IMR-90 (cell line): Measurements from ENCODE around the gene ADAM17. TPM values are rescaled to one million over a fixed set of nuclear protein-coding genes. Genes with fewer than 3 reads are reported as not detected.

Experiments used
- ATAC-seq: fragments of 200-7000 bp; cut with Tn5 transposase; 2 replicates; pipeline ENCODE4 v1.9.1; 2020; ENCODE audit warnings: low read depth, mild to moderate bottlenecking, moderate library complexity
- BruUV-seq: library from RNA; stranded (reverse); fragments of 400-500 nt; replicated peaks from 2 replicates; lab custom pipeline; 2021; lab: Mats Ljungman, UMichigan
- CTCF ChIA-PET: fragments of 300-600 bp; formaldehyde crosslinking; extraction: SDS; loops from one replicate; lab custom pipeline; 2021; ENCODE audit warnings: antibody characterized with exemption; lab: Yijun Ruan, JAX
- POLR2A ChIA-PET: fragments of 300-600 bp; sonication (Branson Sonifier 250); formaldehyde crosslinking; loops from one replicate; lab custom pipeline; 2022; ENCODE audit warnings: antibody characterized with exemption; ENCODE audit not compliant: unreplicated experiment; lab: Charles Lee
- DNase-seq: peaks from one replicate; pipeline ENCODE4 v3.0.0; 2013
- H2AFZ ChIP-seq: replicated peaks from 2 replicates; pipeline ENCODE3; 2013; ENCODE audit warnings: low read length, mild to moderate bottlenecking; ENCODE audit not compliant: poor library complexity
- H2AK5ac ChIP-seq: 2 replicates; pipeline ENCODE4 v1.6.1; 2013; ENCODE audit warnings: low read depth, low read length, inconsistent platforms
- H2AK9ac ChIP-seq: replicated peaks from 2 replicates; pipeline ENCODE3; 2013; ENCODE audit warnings: mild to moderate bottlenecking, low read depth, low read length, moderate library complexity; ENCODE audit not compliant: poor library complexity
- H2BK120ac ChIP-seq: 2 replicates; pipeline ENCODE4 v1.6.1; 2013; ENCODE audit warnings: low read depth, low read length, inconsistent platforms
- H2BK15ac ChIP-seq: 3 replicates; pipeline ENCODE4 v1.6.1; 2013; ENCODE audit warnings: low read depth, low read length, inconsistent platforms
- H2BK20ac ChIP-seq: 2 replicates; pipeline ENCODE4 v1.6.1; 2013; ENCODE audit warnings: low read depth, mild to moderate bottlenecking, inconsistent platforms, low read length, moderate library complexity
- H2BK5ac ChIP-seq: 2 replicates; pipeline ENCODE4 v1.6.1; 2013; ENCODE audit warnings: mild to moderate bottlenecking, low read depth, low read length, inconsistent platforms; ENCODE audit not compliant: poor library complexity, severe bottlenecking
- H3K14ac ChIP-seq: replicated peaks from 2 replicates; pipeline ENCODE4 v1.6.1; 2013; ENCODE audit warnings: low read depth, low read length, inconsistent platforms
- H3K18ac ChIP-seq: 2 replicates; pipeline ENCODE4 v1.6.1; 2013; ENCODE audit warnings: low read depth, low read length, control low read depth
- H3K23ac ChIP-seq: 2 replicates; pipeline ENCODE4 v1.6.1; 2013; ENCODE audit warnings: low read depth, low read length, inconsistent platforms
- H3K27ac ChIP-seq: 2 replicates; pipeline ENCODE4 v1.5.1; 2013; ENCODE audit warnings: mild to moderate bottlenecking, control low read depth, low read length; ENCODE audit not compliant: insufficient read depth
- H3K27me3 ChIP-seq: 2 replicates; pipeline ENCODE4 v1.6.1; 2013; ENCODE audit warnings: low read length; ENCODE audit not compliant: control insufficient read depth, insufficient read depth
- H3K36me3 ChIP-seq: 2 replicates; pipeline ENCODE4 v1.6.1; 2013; ENCODE audit warnings: low read length, mixed read lengths; ENCODE audit not compliant: control insufficient read depth, insufficient read depth
- H3K4ac ChIP-seq: 2 replicates; pipeline ENCODE4 v1.6.1; 2013; ENCODE audit warnings: low read depth, low read length, inconsistent platforms
- H3K4me1 ChIP-seq: 2 replicates; pipeline ENCODE4 v1.6.1; 2013; ENCODE audit warnings: low read length, mixed read lengths; ENCODE audit not compliant: control insufficient read depth, insufficient read depth
- H3K4me2 ChIP-seq: 2 replicates; pipeline ENCODE4 v1.6.1; 2013; ENCODE audit warnings: low read depth, mild to moderate bottlenecking, control low read depth, low read length, moderate library complexity
- H3K4me3 ChIP-seq: 2 replicates; pipeline ENCODE4 v1.5.1; 2013; ENCODE audit warnings: low read depth, mild to moderate bottlenecking, control low read depth, low read length, moderate library complexity; ENCODE audit not compliant: insufficient read depth
- H3K56ac ChIP-seq: 2 replicates; pipeline ENCODE4 v1.6.1; 2013; ENCODE audit warnings: low read length, inconsistent platforms; ENCODE audit not compliant: insufficient read depth; ENCODE audit errors: extremely low read depth
- H3K79me1 ChIP-seq, 2 experiments: 2 replicates each; pipeline ENCODE4 v1.6.1; 2013; ENCODE audit warnings: low read length in 2 of 2, inconsistent platforms in 1 of 2, low read depth in 1 of 2
- H3K9ac ChIP-seq: 2 replicates; pipeline ENCODE4 v1.6.1; 2013; ENCODE audit warnings: low read depth, low read length, control low read depth
- H3K9me1 ChIP-seq: 2 replicates; pipeline ENCODE4 v1.6.1; 2013; ENCODE audit warnings: low read length, inconsistent platforms; ENCODE audit not compliant: insufficient read depth
- H3K9me3 ChIP-seq: 2 replicates; pipeline ENCODE4 v1.6.1; 2013; ENCODE audit warnings: low read length; ENCODE audit not compliant: control insufficient read depth, insufficient read depth
- H4K20me1 ChIP-seq: 2 replicates; pipeline ENCODE4 v1.6.1; 2013; ENCODE audit warnings: low read length, inconsistent platforms; ENCODE audit not compliant: insufficient read depth
- H4K5ac ChIP-seq: 2 replicates; pipeline ENCODE4 v1.6.1; 2013; ENCODE audit warnings: mild to moderate bottlenecking, low read depth, low read length, control low read depth
- H4K8ac ChIP-seq, 2 experiments: 2 replicates each; pipeline ENCODE4 v1.6.1; 2013; ENCODE audit warnings: low read depth in 2 of 2, low read length in 2 of 2, control low read depth in 1 of 2, inconsistent platforms in 1 of 2
- H4K91ac ChIP-seq: 2 replicates; pipeline ENCODE4 v1.6.1; 2013; ENCODE audit warnings: low read depth, low read length, inconsistent platforms; ENCODE audit not compliant: insufficient read depth
- BHLHE40 ChIP-seq: fragments of 150-350 bp; IDR thresholded peaks from 2 replicates; pipeline ENCODE4 v1.6.1; 2016; ENCODE audit warnings: mild to moderate bottlenecking, low read depth, low read length
- CEBPB ChIP-seq: IDR thresholded peaks from 2 replicates; pipeline ENCODE4 v1.6.1; 2012; ENCODE audit warnings: low read depth, low read length, improper control_type of control experiment
- CHD1 ChIP-seq: IDR thresholded peaks from 2 replicates; pipeline ENCODE4 v1.6.1; 2012; ENCODE audit warnings: low read depth, low read length, improper control_type of control experiment
- MAZ ChIP-seq: IDR thresholded peaks from 2 replicates; pipeline ENCODE4 v1.6.1; 2012; ENCODE audit warnings: low read depth, mild to moderate bottlenecking, low read length, improper control_type of control experiment, moderate library complexity, borderline replicate concordance
- MXI1 ChIP-seq: IDR thresholded peaks from 2 replicates; pipeline ENCODE4 v1.6.1; 2012; ENCODE audit warnings: low read depth, mild to moderate bottlenecking, low read length, moderate library complexity, borderline replicate concordance
- NFE2L2 ChIP-seq: fragments of 150-350 bp; IDR thresholded peaks from 2 replicates; pipeline ENCODE4 v1.6.1; 2016; ENCODE audit warnings: low read depth, mild to moderate bottlenecking, low read length
- RAD21 ChIP-seq: IDR thresholded peaks from 2 replicates; pipeline ENCODE4 v1.6.1; 2012; ENCODE audit warnings: low read length, improper control_type of control experiment
- RFX5 ChIP-seq: IDR thresholded peaks from 2 replicates; pipeline ENCODE4 v1.8.0; 2012; ENCODE audit warnings: low read depth, mild to moderate bottlenecking, low read length, moderate library complexity
- SMC3 ChIP-seq: fragments of 150-350 bp; IDR thresholded peaks from 2 replicates; pipeline ENCODE4 v1.6.1; 2016; ENCODE audit warnings: low read depth, mild to moderate bottlenecking, antibody characterized with exemption, low read length, moderate library complexity
- WGBS, 2 experiments: methylation state at CpG; one replicate each; pipeline versions ENCODE4 v1.1.5 to v1.1.7; 2013; ENCODE audit warnings: missing lambda C conversion rate in 2 of 2; ENCODE audit not compliant: insufficient read length in 1 of 2; ENCODE audit errors: extremely low coverage in 2 of 2; 5-methylcytosine and 5-hydroxymethylcytosine counted together
- dilution Hi-C: fragments of 300-500 bp; cut with HindIII; formaldehyde crosslinking; loops from one replicate; pipeline ENCODE4 v1.14.3; 2018; ENCODE audit warnings: low sequenced_read_pairs; ENCODE audit not compliant: unreplicated experiment
- in situ Hi-C: fragments of 300-500 bp; cut with MboI; formaldehyde crosslinking; loops from 3 replicates; pipeline ENCODE4 v1.14.3; 2019; ENCODE audit warnings: low sequenced_read_pairs, inconsistent platforms, mixed read lengths
- intact Hi-C: fragments of 100-400 bp; cut with micrococcal nuclease; formaldehyde crosslinking; loops from 2 replicates; pipeline ENCODE4 v1.10.0; 2022
- polyA plus RNA-seq, 3 experiments: library from polyadenylated mRNA; depleted of rRNA; stranded (reverse); fragments of >200 nt; gene quantifications; 2 replicates each; pipeline ENCODE4 v1.2.3, GENCODE V29; 2012; ENCODE audit warnings: low replicate concordance in 1 of 3
- total RNA-seq: library from RNA; depleted of rRNA; stranded (reverse); fragments of >200 nt; gene quantifications from 2 replicates; pipeline ENCODE4 v1.2.3, GENCODE V29; 2012
- TF ChIP-seq, protein P1 (sequence below): fragments of 150-350 bp; IDR thresholded peaks from 2 replicates; pipeline ENCODE4 v1.6.1; 2016; ENCODE audit warnings: low read depth, mild to moderate bottlenecking, low read length, moderate library complexity, borderline replicate concordance

ADAM17 gene
- total and polyA plus RNA-seq, 2 of the 4 experiments (the other 2 are of a cell fraction), result 9.6 to 34.4 TPM

DNA sequence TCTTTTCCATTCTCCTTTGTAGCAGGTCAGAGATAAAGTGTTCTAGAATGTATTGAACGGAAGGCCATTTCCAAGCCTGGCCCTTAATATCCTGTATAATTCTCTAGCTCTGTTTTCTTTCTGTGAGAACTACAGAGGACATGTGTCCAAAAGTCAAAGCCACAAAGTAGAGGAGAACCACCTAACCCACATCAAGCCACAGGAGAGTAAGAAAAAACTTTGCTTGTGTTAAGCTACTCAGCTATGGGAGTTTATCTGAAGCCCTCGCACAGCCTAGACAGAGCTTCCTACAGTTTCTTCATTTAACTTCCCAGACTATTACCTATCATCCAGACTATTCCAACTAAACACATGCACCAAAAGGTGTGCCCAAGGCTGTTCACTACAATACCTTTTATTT lies 22.0 kb downstream of the ADAM17 start:
- in situ Hi-C loops, result no loop called here
- DNase-seq (no peak), ATAC-seq (no peak)
- Histone ChIP-seq H2BK120ac (no peak overlapping the region), H3K9me1 (peaks cover 3% of the 10 kb centered on the region; the same call in 1 of the 2 replicates), H2AFZ (no peak overlapping the region), H3K14ac (no peak overlapping the region), H3K36me3 (peaks cover 9% of the 10 kb centered on the region), H2AK9ac (no peak overlapping the region), H3K79me1 (peaks cover 20 to 25% of the 10 kb centered on the region in 2 experiments), H3K27me3 (no peaks in the 10 kb centered on the region), H3K4ac (no peak overlapping the region), H3K23ac (no peak overlapping the region), H2BK20ac (no peak overlapping the region), H2BK15ac (no peak overlapping the region), H3K27ac (no peak overlapping the region), H3K4me1 (peaks cover 2% of the 10 kb centered on the region; the same call in 1 of the 2 replicates), H4K5ac (no peak overlapping the region), H3K18ac (no peak overlapping the region), H4K91ac (no peak overlapping the region), H3K56ac (no peak overlapping the region), H3K4me3 (no peak overlapping the region), H3K9me3 (no peaks in the 10 kb centered on the region), H4K8ac (no peak overlapping the region), H2BK5ac (no peak overlapping the region), H2AK5ac (no peak overlapping the region), H3K4me2 (no peak overlapping the region), H4K20me1 (no peaks in the 10 kb centered on the region), H3K9ac (no peak overlapping the region)
- no TSS peak for BruUV-seq
- dilution Hi-C loops, result no loop called here
- CTCF ChIA-PET, result no interaction called here
- no peak for TF ChIP-seq MAZ
- no peak for TF ChIP-seq NFE2L2
- no peak for TF ChIP-seq CHD1
- TF ChIP-seq MXI1, result no peak
- no peak for TF ChIP-seq RAD21
- no peak for TF ChIP-seq BHLHE40
- no peak for TF ChIP-seq RFX5
- TF ChIP-seq, protein P1, sequence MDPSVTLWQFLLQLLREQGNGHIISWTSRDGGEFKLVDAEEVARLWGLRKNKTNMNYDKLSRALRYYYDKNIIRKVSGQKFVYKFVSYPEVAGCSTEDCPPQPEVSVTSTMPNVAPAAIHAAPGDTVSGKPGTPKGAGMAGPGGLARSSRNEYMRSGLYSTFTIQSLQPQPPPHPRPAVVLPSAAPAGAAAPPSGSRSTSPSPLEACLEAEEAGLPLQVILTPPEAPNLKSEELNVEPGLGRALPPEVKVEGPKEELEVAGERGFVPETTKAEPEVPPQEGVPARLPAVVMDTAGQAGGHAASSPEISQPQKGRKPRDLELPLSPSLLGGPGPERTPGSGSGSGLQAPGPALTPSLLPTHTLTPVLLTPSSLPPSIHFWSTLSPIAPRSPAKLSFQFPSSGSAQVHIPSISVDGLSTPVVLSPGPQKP, result no peak
- TF ChIP-seq SMC3, result no peak
- no peak for TF ChIP-seq CEBPB
- intact Hi-C loops, result no loop called here
- WGBS, 2 experiments, result no CpG with 5 or more reads among the region's 2 CpGs
- POLR2A ChIA-PET, result no interaction called here
